ENCODE results near the gene KLRK1. TPM values are rescaled to one million over a fixed set of nuclear protein-coding genes. Genes with fewer than 3 reads are reported as not detected.
"Not testable (repeated sequence)": the region's sequence is repeated elsewhere in the genome, so short reads cannot be mapped to it uniquely, and the experiment has no call there.

KLRK1 gene
- polyA plus RNA-seq, 1 of the 3 experiments (the other 2 are of a cell fraction), result not detected

GRCh38 chr12:10384191-10384590 is 5.7 kb downstream of the KLRK1 start:
- Histone ChIP-seq H3K9me3 (no peaks in the 10 kb centered on the region), H3K27ac (ENCODE audit: low read depth in 2 of 2, low read length in 1 of 2) (no peak overlapping the region), H2AFZ (ENCODE audit: low read depth) (no peak overlapping the region), H3K4me2 (no peak overlapping the region), H3K36me3 (replicated peaks in 1 of 2; ENCODE audit: control insufficient read depth in 1 of 2, insufficient read depth in 2 of 2, low read length in 1 of 2) (no peaks in the 10 kb centered on the region), H3K27me3 (ENCODE audit: insufficient read depth) (no peaks in the 10 kb centered on the region; the same call in 1 of the 2 replicates), H3K9me2 (no peaks in the 10 kb centered on the region), H3K79me2 (ENCODE audit: insufficient read depth) (no peaks in the 10 kb centered on the region), H4K20me1 (ENCODE audit: insufficient read depth) (no peaks in the 10 kb centered on the region), H3K4me1 (ENCODE audit: control insufficient read depth in 1 of 2, insufficient read depth in 2 of 2, low read depth in 1 of 2, low read length in 1 of 2) (no peaks in the 10 kb centered on the region), H3K4me3 (ENCODE audit: low read depth in 2 of 2, low read length in 1 of 2) (no peak overlapping the region), H3K9ac (no peak overlapping the region), H3F3A (replicated peaks; ENCODE audit: insufficient read depth) (no peaks in the 10 kb centered on the region)
- no peak for DNase-seq
- TF ChIP-seq TEAD4 (IDR thresholded peaks at IDR 0.05; ENCODE audit: borderline replicate concordance, insufficient read depth), result no peak
- no peak for TF ChIP-seq RAD21 (IDR thresholded peaks at IDR 0.05; ENCODE audit: low read length)
- TF ChIP-seq CHD2 (IDR thresholded peaks at IDR 0.05; ENCODE audit: low read length, partially characterized antibody), result no peak
- TF ChIP-seq GABPA (IDR thresholded peaks at IDR 0.05; ENCODE audit: low read depth), result no peak
- WGBS (ENCODE audit: low lambda C conversion rate), result 24% methylated on average over 3 of the region's 3 CpGs
- CTCF ChIA-PET, result interaction anchor here (1.8 kb wide), 1 partner anchor 366 kb away, joined by 4 read pairs; no protein-coding TSS in a partner anchor
- POLR2A ChIA-PET, result no interaction called here

- Histone ChIP-seq H4K20me1 (ENCODE audit: insufficient read depth) (no peaks in the 10 kb centered on the region), H3F3A (replicated peaks; ENCODE audit: insufficient read depth) (no peaks in the 10 kb centered on the region), H3K36me3 (replicated peaks in 1 of 2; ENCODE audit: control insufficient read depth in 1 of 2, insufficient read depth in 2 of 2, low read length in 1 of 2) (no peaks in the 10 kb centered on the region), H3K4me1 (ENCODE audit: control insufficient read depth in 1 of 2, insufficient read depth in 2 of 2, low read depth in 1 of 2, low read length in 1 of 2) (no peaks in the 10 kb centered on the region), H3K27ac (ENCODE audit: low read depth in 2 of 2, low read length in 1 of 2) (no peak overlapping the region), H3K79me2 (ENCODE audit: insufficient read depth) (no peaks in the 10 kb centered on the region), H2AFZ (ENCODE audit: low read depth) (no peak overlapping the region), H3K9me2 (no peaks in the 10 kb centered on the region), H3K4me2 (no peak overlapping the region), H3K4me3 (ENCODE audit: low read depth in 2 of 2, low read length in 1 of 2) (no peak overlapping the region), H3K9me3 (no peaks in the 10 kb centered on the region), H3K27me3 (ENCODE audit: insufficient read depth) (no peaks in the 10 kb centered on the region), H3K9ac (no peak overlapping the region)
- DNase-seq, result no peak
- POLR2A ChIA-PET, result no interaction called here
- CTCF ChIA-PET, result no interaction called here
- 64% methylated on average over 3 of the region's 4 CpGs for WGBS (ENCODE audit: low lambda C conversion rate)
- no peak for TF ChIP-seq TEAD4 (IDR thresholded peaks at IDR 0.05; ENCODE audit: borderline replicate concordance, insufficient read depth)
These were observed 7.8 kb downstream of the KLRK1 start for GRCh38 chr12:10381928-10382628.

GRCh38 chr12:10378737-10379136 is 11.1 kb downstream of the KLRK1 start:
- H3K79me2 ChIP-seq (ENCODE audit: insufficient read depth); H3K4me2 ChIP-seq; H3K9ac ChIP-seq; H3F3A ChIP-seq (replicated peaks; ENCODE audit: insufficient read depth); H4K20me1 ChIP-seq (ENCODE audit: insufficient read depth); POLR2A ChIA-PET; H3K27ac ChIP-seq (ENCODE audit: low read depth in 2 of 2, low read length in 1 of 2); H3K4me3 ChIP-seq (ENCODE audit: low read depth in 2 of 2, low read length in 1 of 2); DNase-seq; H3K36me3 ChIP-seq (replicated peaks in 1 of 2; ENCODE audit: control insufficient read depth in 1 of 2, insufficient read depth in 2 of 2, low read length in 1 of 2); CTCF ChIA-PET; H3K9me2 ChIP-seq; H3K27me3 ChIP-seq (ENCODE audit: insufficient read depth); H3K4me1 ChIP-seq (ENCODE audit: control insufficient read depth in 1 of 2, insufficient read depth in 2 of 2, low read depth in 1 of 2, low read length in 1 of 2); H3K9me3 ChIP-seq; H2AFZ ChIP-seq (ENCODE audit: low read depth): not testable (repeated sequence)
- 10% methylated on average over 2 of the region's 2 CpGs for WGBS (ENCODE audit: low lambda C conversion rate)

DNA sequence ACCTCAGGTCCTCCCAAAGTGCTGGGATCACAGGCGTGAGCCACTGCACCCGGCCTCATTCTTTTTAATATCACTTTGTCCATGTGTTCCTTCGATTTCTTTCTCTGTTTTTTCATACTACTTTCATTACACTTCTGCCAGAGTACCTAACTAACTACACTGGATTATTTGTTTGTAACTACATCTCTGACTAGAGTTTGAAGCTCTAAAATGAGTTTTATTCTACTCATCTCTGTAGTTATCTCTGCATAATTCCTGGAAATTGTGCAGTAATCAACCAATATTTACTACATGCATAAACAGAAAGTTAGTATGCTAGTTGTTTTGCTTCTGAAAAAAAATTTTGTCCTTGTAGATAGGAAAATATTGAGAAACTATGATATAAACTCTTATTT is 15.2 kb downstream of the KLRK1 start:
- no peaks in the 10 kb centered on the region for H4K20me1 ChIP-seq (ENCODE audit: insufficient read depth)
- no peak overlapping the region for H2AFZ ChIP-seq (ENCODE audit: low read depth)
- H3K4me1 ChIP-seq (ENCODE audit: control insufficient read depth in 1 of 2, insufficient read depth in 2 of 2, low read depth in 1 of 2, low read length in 1 of 2), result no peaks in the 10 kb centered on the region
- no peaks in the 10 kb centered on the region for H3K9me2 ChIP-seq
- POLR2A ChIA-PET, result no interaction called here
- peaks cover 22% of the 10 kb centered on the region; the same call in 1 of the 2 replicates for H3K27me3 ChIP-seq (ENCODE audit: insufficient read depth)
- CTCF ChIA-PET, result no interaction called here
- TF ChIP-seq RFX5 (IDR thresholded peaks at IDR 0.05; ENCODE audit: low read length) (no peak), YY1 (IDR thresholded peaks at IDR 0.05; ENCODE audit: low read depth) (no peak), FOXJ3 (CRISPR knock-in tag; IDR thresholded peaks at IDR 0.05) (no peak), TCF12 (IDR thresholded peaks at IDR 0.05) (no peak), TEAD4 (IDR thresholded peaks at IDR 0.05; ENCODE audit: borderline replicate concordance, insufficient read depth) (no peak), MEF2A (IDR thresholded peaks at IDR 0.05; ENCODE audit: borderline replicate concordance, low read depth) (no peak), RXRA (IDR thresholded peaks at IDR 0.05; ENCODE audit: borderline replicate concordance, low read depth) (no peak), FOSL2 (IDR thresholded peaks at IDR 0.05; ENCODE audit: borderline replicate concordance, low read depth) (no peak)
- TF ChIP-seq, protein P1, sequence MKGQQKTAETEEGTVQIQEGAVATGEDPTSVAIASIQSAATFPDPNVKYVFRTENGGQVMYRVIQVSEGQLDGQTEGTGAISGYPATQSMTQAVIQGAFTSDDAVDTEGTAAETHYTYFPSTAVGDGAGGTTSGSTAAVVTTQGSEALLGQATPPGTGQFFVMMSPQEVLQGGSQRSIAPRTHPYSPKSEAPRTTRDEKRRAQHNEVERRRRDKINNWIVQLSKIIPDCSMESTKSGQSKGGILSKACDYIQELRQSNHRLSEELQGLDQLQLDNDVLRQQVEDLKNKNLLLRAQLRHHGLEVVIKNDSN (IDR thresholded peaks at IDR 0.05; ENCODE audit: borderline replicate concordance, low read depth), result no peak
- TF ChIP-seq, protein P2, sequence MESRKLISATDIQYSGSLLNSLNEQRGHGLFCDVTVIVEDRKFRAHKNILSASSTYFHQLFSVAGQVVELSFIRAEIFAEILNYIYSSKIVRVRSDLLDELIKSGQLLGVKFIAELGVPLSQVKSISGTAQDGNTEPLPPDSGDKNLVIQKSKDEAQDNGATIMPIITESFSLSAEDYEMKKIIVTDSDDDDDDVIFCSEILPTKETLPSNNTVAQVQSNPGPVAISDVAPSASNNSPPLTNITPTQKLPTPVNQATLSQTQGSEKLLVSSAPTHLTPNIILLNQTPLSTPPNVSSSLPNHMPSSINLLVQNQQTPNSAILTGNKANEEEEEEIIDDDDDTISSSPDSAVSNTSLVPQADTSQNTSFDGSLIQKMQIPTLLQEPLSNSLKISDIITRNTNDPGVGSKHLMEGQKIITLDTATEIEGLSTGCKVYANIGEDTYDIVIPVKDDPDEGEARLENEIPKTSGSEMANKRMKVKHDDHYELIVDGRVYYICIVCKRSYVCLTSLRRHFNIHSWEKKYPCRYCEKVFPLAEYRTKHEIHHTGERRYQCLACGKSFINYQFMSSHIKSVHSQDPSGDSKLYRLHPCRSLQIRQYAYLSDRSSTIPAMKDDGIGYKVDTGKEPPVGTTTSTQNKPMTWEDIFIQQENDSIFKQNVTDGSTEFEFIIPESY (IDR thresholded peaks at IDR 0.05; ENCODE audit: borderline replicate concordance, low read depth), result no peak
- TF ChIP-seq, protein P3, sequence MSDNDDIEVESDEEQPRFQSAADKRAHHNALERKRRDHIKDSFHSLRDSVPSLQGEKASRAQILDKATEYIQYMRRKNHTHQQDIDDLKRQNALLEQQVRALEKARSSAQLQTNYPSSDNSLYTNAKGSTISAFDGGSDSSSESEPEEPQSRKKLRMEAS (IDR thresholded peaks at IDR 0.05; ENCODE audit: low read depth), result no peak
- no peaks in the 10 kb centered on the region for H3K79me2 ChIP-seq (ENCODE audit: insufficient read depth)
- H3K9ac ChIP-seq, result no peak overlapping the region
- WGBS (ENCODE audit: low lambda C conversion rate), result 9% methylated on average over 3 of the region's 3 CpGs
- H3K9me3 ChIP-seq, result no peaks in the 10 kb centered on the region
- DNase-seq, result no peak
- H3K27ac ChIP-seq (ENCODE audit: low read depth in 2 of 2, low read length in 1 of 2), result no peak overlapping the region
- H3F3A ChIP-seq (replicated peaks; ENCODE audit: insufficient read depth), result no peaks in the 10 kb centered on the region
- H3K36me3 ChIP-seq (replicated peaks in 1 of 2; ENCODE audit: control insufficient read depth in 1 of 2, insufficient read depth in 2 of 2, low read length in 1 of 2), result no peaks in the 10 kb centered on the region
- H3K4me2 ChIP-seq, result no peak overlapping the region
- no peak overlapping the region for H3K4me3 ChIP-seq (ENCODE audit: low read depth in 2 of 2, low read length in 1 of 2)

All from SK-N-SH (cell line).